NCI-H2196 (cell line): Measurements from ENCODE around the gene SMIM14.
"Not testable (repeated sequence)": the region's sequence is repeated elsewhere in the genome, so short reads cannot be mapped to it uniquely, and the experiment has no call there.

Experiments used
- DNase-seq: peaks from one replicate; lab custom pipeline; 2025; ENCODE audit not compliant: unreplicated experiment; lab: John Stamatoyannopoulos, UW

Gene SMIM14

DNA sequence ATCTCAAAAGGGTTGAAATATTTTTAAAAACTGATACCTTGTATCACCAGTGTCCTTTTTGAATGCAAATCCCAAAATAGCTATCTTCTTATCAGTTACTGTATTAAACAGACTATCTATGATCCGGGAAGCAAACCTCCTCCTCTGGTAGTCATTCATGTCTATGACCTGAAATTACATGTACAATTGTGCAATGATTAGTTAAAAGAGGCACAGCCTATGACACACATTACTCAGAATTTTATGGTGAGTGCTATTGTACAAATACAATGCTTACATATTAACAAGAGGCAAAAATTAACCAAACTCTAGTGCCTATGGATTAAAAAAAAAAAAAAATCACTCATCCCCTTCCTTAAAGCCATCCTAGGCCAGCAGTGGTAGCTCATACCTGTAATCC, 133.1 kb downstream of the SMIM14 start:
- DNase-seq: no peak

DNA sequence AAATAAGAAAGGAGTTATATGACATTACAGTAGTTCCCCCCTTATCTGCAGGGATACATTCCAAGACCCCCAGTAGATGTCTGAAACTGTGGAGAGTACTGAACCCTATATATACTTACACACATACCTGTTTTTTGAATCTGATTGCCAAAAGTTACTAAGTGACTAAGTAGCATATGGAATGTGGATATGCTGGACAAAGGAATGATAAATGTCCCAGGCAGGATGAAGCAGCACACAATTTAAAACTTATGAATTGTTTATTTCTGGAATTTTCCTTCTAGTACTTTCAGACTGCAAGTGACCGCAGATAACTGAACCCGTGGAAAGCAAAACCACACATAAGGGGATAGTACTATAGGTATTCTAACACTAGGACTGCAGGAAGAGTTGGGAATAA, 134.1 kb downstream of the SMIM14 start:
- no peak for DNase-seq

DNA sequence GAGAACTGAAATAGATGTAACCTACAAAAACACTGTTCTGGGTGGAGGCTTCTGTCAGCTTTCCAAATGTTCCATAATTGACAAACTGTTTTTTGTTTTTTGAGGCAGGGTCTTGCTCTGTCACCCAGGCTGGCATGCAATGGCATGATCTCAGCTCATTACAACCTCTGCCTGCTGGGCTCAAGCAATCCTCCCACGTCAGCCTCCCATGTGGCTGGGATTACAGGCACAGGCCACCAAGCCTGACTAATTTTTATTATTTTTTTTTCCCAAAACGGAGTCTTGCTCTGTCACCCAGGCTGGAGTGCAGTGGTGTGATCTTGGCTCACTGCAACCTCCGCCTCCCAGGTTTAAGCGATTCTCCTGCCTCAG, 136.0 kb downstream of the SMIM14 start:
- DNase-seq: not testable (repeated sequence)

DNA sequence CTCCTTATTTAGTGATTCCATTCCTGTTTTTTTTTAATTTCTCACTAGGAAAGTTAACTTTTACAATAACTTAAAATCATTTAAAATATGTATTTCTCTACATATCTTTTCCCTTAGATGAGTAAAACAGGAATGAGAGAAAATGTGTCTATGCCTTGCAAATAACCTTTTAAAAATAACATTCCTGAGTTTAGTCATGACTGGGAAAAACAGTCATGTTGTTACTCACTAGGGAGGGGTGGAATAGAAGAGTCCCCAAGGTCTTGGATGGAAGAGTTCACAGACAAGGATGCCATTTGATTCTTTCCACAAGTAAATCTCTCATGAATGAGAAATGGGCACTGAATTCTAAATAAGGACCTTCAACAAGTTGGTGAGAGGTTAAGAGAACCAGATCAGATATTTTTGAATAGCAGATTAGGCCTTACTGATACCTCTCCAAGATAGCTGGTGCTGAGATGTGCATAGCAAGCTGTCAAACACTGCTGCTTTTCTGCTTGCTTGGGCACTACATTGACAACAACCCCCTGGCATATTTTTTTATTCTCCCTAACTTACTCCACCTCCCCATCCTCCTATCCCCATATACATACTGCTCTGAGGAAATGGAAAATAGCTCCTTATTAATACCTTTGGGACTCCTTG, 136.5 kb downstream of the SMIM14 start:
- no peak for DNase-seq

DNA sequence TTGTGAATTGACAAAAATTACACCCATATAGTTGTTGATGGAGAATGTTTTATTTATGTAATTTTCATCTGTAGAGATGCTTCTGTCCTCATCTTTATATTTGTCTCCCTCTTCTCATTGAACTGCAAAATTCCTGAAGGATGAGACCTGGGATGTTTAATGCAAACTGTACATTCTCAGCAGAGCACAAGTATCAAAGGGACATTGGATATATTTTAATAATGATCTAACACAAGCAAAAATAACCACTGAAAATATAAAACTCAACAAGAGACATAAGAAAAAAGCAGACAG, 140.0 kb downstream of the SMIM14 start:
- no peak for DNase-seq

DNA sequence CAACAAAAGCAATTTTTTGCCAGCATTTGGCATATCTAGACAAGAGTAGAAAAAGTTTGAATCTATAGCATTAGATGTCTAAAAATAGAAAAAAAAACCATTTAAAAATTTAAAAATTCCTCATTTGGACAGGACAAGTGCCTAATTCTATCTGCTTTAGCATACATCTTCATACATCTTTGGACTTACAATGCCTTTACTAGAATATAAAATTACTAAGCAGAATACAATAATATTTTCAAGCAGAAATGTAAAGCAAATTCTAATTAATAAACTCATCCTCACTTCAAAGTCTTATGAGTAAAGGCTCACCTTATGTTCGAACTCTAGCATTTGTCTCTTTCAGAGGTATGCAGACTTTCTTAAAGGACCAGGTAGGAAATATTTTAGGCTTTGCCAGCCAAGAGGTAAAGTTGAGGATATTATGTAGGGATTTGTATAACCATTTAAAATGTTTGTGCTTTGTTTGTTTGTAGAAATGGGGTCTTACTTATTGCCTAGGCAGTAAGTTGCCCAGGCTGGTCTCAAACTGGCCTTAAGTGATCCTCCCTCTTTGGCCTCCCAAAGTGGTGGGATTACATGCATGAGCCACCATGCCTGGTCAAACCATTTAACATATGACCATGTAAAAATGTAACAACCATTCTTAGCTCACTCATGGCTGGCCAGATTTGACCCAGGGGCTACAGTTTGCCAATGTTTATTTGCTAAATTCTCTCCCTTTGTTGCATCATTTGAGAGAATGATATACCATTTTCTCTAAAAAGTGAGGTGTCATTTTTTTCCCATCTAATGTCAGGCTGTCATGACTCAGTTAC, 140.5 kb downstream of the SMIM14 start:
- no peak for DNase-seq
